GM13977 (cell line): ENCODE data around the gene RHCG.

Experiments
- DNase-seq: peaks from one replicate; pipeline ENCODE4 v3.0.0; 2012; ENCODE audit warnings: low spot score
- in situ Hi-C: fragments of 300-500 bp; cut with MboI; formaldehyde crosslinking; loops from one replicate; pipeline ENCODE4 v1.12.0; 2022; ENCODE audit warnings: low sequenced_read_pairs, low pct_unique_long_range_greater_than_20kb, mixed read lengths, inconsistent platforms; ENCODE audit not compliant: unreplicated experiment
- TF ChIP-seq, protein P1 (sequence below): IDR thresholded peaks from 2 replicates; pipeline ENCODE4 v1.5.1; 2012; ENCODE audit warnings: mild to moderate bottlenecking, control low read depth; ENCODE audit not compliant: insufficient read depth; ENCODE audit errors: extremely low read depth, missing control alignments

The RHCG gene

DNA sequence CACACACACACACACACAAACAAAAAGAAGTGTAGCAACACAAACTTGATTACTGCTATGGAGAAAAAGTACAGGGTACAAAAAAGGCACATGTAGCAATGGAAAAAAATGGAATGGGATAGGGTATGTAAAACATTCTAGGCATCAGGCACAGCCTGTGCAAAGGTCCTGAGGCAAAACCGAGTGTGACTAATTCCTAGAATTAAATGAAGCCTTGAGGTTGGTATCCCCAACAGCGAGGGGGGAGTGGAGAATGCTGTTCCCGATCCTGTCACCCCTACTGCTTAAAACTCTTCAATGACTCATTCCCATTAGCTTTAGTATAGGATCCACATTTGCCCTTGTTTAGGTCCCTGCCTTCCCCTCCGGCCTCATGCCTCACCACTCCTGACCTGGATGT is 37.9 kb downstream of the RHCG start:
- TF ChIP-seq, protein P1, sequence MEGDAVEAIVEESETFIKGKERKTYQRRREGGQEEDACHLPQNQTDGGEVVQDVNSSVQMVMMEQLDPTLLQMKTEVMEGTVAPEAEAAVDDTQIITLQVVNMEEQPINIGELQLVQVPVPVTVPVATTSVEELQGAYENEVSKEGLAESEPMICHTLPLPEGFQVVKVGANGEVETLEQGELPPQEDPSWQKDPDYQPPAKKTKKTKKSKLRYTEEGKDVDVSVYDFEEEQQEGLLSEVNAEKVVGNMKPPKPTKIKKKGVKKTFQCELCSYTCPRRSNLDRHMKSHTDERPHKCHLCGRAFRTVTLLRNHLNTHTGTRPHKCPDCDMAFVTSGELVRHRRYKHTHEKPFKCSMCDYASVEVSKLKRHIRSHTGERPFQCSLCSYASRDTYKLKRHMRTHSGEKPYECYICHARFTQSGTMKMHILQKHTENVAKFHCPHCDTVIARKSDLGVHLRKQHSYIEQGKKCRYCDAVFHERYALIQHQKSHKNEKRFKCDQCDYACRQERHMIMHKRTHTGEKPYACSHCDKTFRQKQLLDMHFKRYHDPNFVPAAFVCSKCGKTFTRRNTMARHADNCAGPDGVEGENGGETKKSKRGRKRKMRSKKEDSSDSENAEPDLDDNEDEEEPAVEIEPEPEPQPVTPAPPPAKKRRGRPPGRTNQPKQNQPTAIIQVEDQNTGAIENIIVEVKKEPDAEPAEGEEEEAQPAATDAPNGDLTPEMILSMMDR, result no peak

GRCh38 chr15:89457086-89457485 is 39.3 kb downstream of the RHCG start:
- in situ Hi-C loops, result no loop called here
- DNase-seq, result no peak
- TF ChIP-seq, protein P1, result no peak

More for the DNA sequence above, 37.9 kb downstream of the RHCG start:
- in situ Hi-C loops, result no loop called here
- no peak for DNase-seq

DNA sequence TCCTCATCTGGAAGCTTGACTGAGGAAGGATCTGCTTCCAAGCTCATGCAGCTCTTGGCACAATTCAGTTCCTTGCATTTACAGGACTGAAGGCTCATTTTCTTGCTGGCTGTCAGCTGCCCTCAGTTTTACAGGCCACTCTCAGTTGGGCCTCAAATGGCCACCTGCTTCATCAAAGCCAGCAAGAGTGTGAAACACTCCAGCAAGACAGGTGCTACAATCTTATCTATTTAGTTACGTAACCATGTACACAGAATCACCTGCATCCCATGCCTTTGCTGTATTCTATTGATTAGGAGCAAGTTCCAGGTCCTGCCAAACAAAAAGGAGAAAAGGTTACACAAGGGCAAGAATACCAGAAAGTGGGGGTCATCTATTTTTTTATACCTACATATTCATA is 40.8 kb downstream of the RHCG start:
- DNase-seq, result no peak
- TF ChIP-seq, protein P1, result no peak
- in situ Hi-C loops, result no loop called here

DNA sequence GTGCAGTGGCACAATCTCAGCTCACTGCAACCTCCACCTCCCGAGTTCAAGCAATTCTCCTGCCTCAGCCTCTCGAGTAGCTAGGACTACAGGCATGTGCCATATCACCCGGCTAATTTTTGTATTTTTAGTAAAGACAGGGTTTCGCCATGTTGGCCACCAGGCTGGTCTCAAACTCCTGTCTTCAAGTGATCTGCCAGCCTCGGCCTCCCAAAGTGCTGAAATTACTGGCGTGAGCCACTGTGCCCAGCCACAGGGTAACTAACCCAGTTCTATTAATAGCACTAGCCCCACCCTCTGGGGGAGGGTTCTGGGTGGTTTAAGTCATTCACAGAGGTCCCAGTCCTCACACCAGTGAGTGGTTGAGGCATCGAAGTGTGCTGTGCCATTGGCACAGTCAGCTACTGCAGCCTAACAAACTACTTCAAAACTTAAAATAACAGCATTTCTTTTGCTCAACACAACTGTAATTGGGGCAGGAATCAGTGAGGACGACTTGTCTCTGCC is 44.0 kb downstream of the RHCG start:
- TF ChIP-seq, protein P1, result no peak
- in situ Hi-C loops, result no loop called here
- DNase-seq, result no peak

- DNase-seq, result no peak
- in situ Hi-C loops, result no loop called here
- TF ChIP-seq, protein P1, result no peak
Observed at GRCh38 chr15:89451846-89452245, 44.5 kb downstream of the RHCG start.

GRCh38 chr15:89450076-89451006 is 46.0 kb downstream of the RHCG start:
- DNase-seq, result no peak
- in situ Hi-C loops, result no loop called here
- TF ChIP-seq, protein P1, result no peak
